A204.1 (cell line): ENCODE results near the gene ECEL1.

Experiments used
- FAIRE-seq: peaks from 2 replicates; lab custom pipeline; 2012; peaks lifted over from hg19 to GRCh38; lab: Jason Lieb, UNC

ECEL1 gene

DNA sequence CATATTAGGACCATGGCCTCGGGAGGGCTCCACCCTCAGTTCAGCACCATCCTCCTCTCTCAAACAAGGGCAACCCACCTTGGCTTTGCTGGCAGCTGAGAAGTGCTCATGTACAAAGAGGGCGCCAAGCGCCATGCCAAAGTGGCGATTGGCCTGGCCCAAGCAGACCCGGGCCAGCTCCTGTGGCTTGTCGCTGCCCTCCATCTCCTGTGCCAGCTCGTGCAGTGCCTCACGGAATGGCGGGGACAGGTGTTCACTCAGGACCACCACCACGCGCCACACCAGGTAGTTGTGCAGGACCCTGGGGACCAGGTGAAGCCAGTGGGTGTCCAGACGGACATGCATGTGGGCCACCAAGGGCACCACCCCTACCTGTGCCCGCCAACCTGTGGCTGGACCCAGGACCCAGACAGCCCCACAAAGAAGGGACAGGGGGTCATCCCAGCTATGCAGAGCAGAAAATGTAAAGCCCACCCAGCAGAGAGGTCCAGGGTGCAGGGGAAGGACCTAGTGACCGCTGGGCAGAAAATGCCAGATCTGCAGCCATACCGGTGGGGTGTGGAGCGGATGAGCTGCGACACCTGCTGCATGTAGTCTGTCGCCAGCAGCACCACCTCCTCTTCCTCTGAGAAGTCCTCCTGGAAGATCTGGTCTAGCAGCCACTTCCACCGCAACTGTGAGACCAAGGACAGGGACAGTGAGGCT is 3.6 kb downstream of the ECEL1 start:
- FAIRE-seq: no peak

DNA sequence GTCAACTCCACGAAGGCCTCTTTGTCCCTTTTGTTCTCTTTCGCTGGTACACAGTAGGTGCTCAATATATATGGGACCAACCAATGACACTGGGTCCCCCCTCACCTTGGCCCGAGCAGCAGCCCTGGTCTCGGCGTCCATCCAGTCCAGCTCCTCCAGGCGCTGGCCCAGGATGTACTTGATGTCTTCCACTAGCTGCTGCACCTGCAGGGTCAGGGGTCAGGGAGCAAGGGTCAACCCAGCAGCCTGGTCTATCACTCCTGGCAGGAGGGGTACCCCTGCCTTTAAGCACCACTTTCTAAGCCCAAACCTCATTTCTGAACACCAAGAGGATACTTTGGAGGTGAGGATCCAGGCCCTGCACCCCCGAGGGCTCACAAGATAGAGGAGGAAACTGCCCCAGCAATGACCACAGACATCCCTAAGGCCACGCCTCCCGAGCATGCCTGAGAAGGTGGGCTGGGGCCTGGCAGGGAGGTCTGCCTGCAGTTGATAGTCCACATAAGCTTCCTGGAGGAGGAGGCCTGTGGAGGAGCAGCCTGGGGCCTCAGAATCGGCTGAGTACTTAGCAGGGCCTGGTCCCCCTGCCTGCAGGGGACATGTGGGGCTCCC is 4.2 kb downstream of the ECEL1 start:
- no peak for FAIRE-seq

DNA sequence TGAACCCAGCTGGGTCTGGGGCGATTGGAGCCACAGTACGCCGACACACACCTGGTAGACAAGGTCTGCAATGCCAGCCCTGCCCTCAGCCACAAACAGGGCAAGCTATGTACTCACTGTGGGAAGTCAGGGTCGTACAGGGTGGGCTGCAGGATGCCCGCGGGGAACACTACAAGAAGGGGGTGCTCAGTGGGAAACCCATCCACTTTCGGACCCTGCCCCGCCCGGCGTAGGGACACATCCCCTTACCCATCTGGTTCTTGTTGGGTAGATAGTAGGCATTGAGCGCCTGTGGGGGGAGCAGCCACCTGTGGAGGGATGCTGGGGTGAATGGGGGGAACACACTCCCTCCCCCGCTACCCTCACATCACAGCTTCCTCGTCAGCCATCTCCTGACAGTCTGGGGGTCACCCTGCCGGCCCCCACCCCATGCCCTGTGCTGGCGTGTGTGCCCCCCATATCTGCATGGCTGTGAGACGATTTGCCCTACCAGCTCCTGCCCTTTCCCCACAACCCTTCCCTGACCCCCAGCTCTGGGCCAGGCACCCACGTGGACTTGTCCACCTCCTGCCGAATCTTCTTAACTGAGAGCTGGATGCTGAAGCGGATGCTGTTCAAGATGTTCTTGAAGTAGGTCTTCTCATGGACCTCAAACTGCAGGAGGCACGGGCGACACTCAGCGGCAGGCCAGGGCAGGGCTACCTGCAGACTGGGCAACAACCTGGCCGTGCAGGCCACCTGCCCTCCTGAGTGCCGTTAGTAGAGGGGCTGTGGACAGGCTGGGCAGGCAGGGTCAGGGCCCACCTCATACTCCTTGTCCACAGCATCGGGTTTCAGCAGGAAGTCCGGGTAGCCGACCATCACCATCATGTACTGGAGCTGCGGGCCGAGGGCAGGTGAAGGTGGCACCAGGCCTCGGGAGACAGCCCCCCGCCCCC is 5.1 kb downstream of the ECEL1 start:
- FAIRE-seq: no peak

- no peak for FAIRE-seq
Measured at GRCh38 chr2:232481322-232482140, 6.1 kb downstream of the ECEL1 start.

- FAIRE-seq: no peak
Measured at GRCh38 chr2:232480201-232481190, 7.1 kb downstream of the ECEL1 start.

- no peak for FAIRE-seq
Measured at GRCh38 chr2:232479341-232480200, 8.1 kb downstream of the ECEL1 start.

DNA sequence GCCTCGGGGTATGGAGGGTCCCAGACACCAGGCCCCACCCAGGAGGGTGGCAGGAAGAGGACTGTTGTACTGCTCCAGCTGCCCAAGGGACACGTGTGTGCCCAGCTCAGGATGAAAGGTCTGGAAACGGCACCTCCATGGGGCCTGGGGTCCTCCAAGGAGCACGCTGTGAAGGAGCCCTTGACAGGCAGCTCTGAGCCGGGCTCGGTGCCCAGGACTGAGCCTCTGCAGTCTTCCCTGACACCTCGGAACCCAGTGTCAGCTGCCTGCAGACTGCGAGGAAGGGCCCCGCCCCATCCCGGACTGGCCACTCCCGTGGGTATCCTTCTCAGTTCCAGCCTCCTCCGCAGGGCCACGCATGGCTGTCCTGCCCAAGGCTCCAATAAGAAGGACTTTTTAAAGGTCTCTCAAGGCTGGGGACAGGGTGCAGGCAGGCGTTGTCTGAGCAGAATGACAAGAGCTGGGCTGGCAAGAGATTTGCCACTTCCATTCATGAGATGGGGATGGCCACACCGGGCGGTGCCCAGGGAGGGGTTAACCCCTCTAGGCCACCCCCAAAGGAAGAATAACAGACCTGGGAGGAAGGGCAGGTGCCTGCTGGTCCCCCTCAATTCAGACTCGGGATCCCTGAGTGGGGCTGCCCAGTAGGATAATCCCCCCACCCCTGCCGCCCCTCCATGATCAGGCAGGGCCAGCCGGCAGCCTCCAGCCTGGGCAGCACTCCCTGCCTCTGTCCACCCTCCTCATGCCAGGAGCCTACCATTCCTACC is 8.9 kb downstream of the ECEL1 start:
- no peak for FAIRE-seq

DNA sequence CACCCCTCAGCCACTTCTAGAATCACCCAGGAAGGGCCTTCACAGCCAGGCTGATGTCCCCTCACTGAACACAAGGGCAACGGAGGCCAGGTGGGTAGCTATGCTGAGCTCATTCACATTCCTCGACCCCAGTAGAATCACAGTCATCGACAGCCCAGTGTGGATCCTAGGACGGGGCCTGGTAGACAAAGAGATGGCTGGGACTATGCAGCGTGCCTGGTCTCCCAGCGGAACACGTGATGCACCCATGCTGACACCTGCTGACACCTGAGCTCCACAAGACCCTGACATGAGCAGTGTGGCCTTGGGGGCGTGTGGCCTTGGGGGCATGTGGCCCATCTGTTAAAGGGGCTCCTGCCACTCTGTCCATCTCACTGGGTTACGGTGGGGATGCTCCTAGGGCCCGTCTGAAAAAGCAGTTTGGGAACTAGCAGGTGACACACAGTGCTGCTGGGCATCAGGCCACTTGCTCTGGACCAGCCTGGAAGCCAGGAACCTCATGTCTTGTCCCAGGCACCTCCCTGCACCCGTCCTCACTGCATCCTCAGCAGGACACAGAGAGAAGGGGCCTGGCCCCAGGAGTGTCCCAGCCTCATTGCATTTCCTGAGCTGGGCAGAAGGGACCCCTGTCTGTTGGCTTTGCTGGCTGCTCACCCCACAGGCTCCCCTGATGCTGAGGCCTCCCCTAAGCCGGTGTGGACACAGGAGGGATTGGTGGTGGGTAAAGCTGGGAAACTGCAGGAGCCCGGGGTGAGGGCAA is 9.7 kb downstream of the ECEL1 start:
- FAIRE-seq: no peak

DNA sequence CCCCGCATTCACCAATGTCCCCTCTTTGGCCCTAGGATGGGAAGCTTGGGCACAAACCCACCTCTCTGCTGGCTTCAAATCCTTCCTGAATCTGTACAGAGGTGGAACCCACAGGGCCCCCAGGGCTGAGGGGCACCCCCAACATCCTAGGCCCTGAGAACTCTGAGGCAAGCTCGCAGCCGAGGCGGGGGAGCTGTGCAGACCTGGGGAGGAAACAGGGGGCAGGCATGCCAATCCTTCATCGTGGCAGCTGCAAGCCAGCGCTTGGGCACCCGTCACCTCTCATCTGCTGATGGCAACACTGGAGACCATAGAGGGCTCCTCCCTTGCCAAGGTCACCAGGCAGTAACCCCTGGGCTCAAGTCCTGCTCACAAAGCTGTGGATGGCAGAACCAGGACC is 10.8 kb downstream of the ECEL1 start:
- FAIRE-seq: no peak

DNA sequence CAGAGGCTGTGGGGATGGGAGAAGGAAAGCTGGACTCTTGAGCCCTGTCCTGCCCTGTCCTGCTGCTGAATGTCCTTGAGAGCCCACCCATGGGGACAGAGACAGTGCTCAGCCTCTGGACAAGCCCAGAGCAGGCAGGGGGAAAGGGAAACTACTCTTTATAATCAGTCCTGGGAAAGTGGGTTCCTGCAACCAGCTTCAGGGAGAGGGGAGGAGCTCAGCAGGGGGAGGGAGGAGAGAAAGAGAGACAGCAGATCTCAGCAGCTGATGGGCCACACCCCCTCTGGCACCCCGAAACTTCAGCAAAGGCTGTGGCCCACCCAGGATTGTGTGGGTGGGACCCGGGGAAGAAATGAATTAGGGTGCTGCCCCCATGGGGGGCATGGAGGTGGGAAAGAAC is 11.6 kb downstream of the ECEL1 start:
- FAIRE-seq: no peak

GRCh38 chr2:232473467-232473890 is 14.2 kb downstream of the ECEL1 start:
- no peak for FAIRE-seq

GRCh38 chr2:232466221-232466620 is 21.4 kb downstream of the ECEL1 start:
- FAIRE-seq: no peak

- no peak for FAIRE-seq
Measured at GRCh38 chr2:232465061-232465460, 22.6 kb downstream of the ECEL1 start.

DNA sequence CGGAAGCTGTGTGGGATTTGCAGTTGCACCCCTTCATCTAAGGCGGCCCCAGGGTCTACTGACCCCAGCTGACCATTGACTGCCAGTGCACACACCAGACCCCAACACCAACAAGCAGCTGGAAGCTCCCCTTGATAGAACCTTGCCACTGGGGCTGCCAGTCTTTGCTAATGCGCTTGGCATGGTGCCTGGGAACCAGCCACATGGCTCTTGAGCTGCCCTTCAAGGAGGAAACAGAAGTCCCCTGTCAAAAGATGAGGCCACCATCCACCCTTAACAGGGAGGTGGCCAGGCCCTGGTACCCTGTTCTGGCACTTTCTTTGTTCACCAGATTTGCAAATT is 23.1 kb downstream of the ECEL1 start:
- no peak for FAIRE-seq

GRCh38 chr2:232463701-232464543 is 23.7 kb downstream of the ECEL1 start:
- no peak for FAIRE-seq

DNA sequence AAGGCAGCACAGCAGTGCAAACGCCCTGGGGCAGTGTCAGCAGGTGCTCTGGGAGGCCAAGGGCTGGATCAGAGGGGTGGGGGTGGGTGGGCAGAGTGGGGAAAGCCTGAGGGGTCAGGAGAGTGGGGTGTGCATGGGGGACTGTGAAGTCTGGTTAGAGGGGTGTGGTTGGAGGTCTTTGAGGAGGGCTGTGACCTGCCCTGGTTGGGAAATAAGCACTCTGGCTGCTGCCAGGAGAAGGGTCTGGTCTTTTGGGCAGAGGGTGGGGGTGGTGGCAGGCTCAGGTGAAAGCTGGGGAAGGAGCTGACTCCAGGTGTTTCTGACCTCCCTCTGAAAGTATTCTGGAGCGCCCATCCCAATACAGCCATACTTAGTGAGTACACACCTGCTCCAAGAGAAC is 27.5 kb downstream of the ECEL1 start:
- no peak for FAIRE-seq

DNA sequence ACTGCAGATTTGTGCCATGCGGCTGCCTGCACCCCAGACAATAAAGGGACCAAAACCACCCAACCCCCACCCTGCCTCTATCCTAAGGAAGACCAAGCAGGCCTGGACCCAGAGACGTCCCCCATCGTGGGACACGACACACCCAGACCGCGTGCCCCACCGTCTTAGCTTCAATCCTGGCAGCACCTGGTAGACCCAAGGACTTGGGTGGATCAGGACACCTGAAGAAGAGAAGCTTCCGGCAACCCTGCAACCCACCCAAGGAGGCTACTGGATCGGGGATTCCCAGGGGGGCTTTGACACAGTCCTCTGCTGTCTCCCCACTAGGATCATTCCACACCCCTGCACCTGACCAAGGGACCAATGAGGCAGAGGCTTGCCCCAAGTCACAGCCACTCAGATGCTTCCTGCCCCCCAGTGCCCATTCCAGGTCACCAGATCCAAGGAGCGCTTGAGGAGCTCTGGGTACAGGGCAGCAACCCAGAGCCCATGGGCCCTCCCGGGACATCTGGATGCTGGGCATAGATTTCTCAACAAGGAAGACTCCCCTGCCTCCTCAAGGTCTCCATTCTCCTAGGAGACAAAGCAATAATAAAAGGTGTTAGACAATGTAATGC is 28.1 kb downstream of the ECEL1 start:
- no peak for FAIRE-seq
